ENCODE measurements around the gene PDE8B. TPM values are rescaled to one million over a fixed set of nuclear protein-coding genes. Genes with fewer than 3 reads are reported as not detected.

The PDE8B gene
- total RNA-seq, 1 donor from 2014 or later, result under 0.01 TPM

DNA sequence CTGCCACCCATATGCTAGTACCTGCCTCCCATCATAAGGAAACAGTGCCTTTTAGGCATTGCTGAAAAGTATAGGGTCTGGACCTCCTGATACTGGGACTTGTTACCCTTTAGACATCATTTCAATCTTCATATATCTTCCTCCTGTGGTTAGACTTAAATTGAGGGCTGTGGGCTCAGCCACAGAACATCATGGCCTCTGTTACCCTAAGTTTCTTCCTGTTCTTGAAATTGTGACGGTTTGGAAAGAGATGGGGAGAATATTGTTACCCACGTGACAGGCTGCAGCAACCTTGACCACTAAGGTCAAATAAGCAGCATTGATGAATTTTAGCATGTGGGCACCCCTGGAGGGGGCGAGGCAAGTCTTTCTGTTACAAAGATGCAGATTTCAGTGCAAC is 87.7 kb downstream of the PDE8B start:
- DNase-seq (ENCODE audit: low read depth), result no peak
- no peak for FAIRE-seq
- no peaks in the 10 kb centered on the region for H3K27me3 ChIP-seq (ENCODE audit: control insufficient read depth, insufficient read depth, low read length)
- no peaks in the 10 kb centered on the region for H3K36me3 ChIP-seq (ENCODE audit: control insufficient read depth, insufficient read depth, low read length)
- no peak overlapping the region for H3K4me3 ChIP-seq (ENCODE audit: low read depth, low read length)
- TF ChIP-seq, protein P1, sequence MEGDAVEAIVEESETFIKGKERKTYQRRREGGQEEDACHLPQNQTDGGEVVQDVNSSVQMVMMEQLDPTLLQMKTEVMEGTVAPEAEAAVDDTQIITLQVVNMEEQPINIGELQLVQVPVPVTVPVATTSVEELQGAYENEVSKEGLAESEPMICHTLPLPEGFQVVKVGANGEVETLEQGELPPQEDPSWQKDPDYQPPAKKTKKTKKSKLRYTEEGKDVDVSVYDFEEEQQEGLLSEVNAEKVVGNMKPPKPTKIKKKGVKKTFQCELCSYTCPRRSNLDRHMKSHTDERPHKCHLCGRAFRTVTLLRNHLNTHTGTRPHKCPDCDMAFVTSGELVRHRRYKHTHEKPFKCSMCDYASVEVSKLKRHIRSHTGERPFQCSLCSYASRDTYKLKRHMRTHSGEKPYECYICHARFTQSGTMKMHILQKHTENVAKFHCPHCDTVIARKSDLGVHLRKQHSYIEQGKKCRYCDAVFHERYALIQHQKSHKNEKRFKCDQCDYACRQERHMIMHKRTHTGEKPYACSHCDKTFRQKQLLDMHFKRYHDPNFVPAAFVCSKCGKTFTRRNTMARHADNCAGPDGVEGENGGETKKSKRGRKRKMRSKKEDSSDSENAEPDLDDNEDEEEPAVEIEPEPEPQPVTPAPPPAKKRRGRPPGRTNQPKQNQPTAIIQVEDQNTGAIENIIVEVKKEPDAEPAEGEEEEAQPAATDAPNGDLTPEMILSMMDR (IDR thresholded peaks at IDR 0.05; ENCODE audit: insufficient read depth, low read length, severe bottlenecking), result no peak

DNA sequence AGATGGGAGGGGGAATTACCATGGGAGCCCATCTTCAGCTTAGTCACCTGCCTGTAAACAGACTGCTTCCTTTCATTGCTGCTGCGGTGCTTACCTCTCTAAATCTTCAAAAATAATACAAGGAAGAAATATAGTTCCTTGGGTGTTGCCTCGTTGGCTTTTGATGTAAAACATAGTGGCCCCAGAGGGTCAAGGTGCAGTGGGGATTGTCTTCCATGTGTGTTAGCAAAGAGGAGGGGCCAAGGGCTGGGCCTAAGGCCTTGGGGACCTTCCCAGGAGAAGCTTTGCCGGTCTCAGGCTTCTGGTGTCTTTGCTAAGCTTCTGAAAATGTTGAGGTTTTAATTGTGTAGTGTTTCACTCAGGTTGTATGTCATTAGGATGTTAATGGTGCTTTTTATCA is 90.0 kb downstream of the PDE8B start:
- no peak for FAIRE-seq
- TF ChIP-seq, protein P1 (IDR thresholded peaks at IDR 0.05; ENCODE audit: insufficient read depth, low read length, severe bottlenecking), result no peak

DNA sequence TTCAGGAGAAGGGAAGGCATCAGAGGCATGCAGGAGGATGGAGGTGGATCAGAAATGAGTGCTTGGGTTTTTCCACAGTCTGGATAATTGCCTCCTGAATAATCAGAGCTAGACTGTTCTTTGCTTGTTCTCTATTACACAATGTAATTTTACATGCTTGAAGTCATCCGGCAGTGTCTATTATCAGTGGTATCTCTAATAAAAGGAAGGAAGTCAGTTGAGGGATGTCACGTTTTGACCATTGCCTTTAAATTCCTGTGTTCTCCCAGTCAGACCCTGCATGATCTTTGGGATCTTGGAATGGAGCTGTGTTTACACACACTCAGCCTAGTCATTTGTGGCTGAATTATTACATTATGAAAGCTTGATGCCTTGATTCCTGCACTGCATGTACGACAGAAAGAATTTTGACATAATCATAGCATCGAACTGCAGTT is 91.0 kb downstream of the PDE8B start:
- FAIRE-seq, result no peak
- TF ChIP-seq, protein P1 (IDR thresholded peaks at IDR 0.05; ENCODE audit: insufficient read depth, low read length, severe bottlenecking), result no peak

More for the DNA sequence above, 90.0 kb downstream of the PDE8B start:
- no peaks in the 10 kb centered on the region for H3K27me3 ChIP-seq (ENCODE audit: control insufficient read depth, insufficient read depth, low read length)
- no peak overlapping the region for H3K4me3 ChIP-seq (ENCODE audit: low read depth, low read length)
- H3K36me3 ChIP-seq (ENCODE audit: control insufficient read depth, insufficient read depth, low read length), result no peaks in the 10 kb centered on the region
- DNase-seq (ENCODE audit: low read depth), result no peak

DNA sequence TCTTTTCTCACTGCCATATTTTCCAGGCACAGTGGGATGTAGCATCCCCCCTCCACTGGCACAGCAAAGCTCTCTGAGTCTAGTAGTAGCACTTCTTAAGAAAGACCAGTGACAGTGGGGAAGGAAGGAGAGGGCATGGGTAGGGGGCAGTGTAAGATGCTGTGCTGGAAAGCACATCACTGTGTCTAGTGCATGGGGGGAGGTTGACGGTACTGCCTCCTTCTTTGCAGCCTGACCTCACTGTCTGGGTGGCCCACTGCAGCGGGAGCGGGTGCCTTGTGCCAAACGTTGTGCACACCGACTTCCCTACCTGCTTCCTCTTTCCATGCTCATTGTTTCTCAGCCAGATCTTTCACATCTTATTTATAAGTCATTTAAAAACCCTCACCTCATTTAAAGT is 91.8 kb downstream of the PDE8B start:
- Histone ChIP-seq H3K27me3 (ENCODE audit: control insufficient read depth, insufficient read depth, low read length) (no peaks in the 10 kb centered on the region), H3K36me3 (ENCODE audit: control insufficient read depth, insufficient read depth, low read length) (no peaks in the 10 kb centered on the region), H3K4me3 (ENCODE audit: low read depth, low read length) (no peak overlapping the region)
- FAIRE-seq, result no peak
- no peak for DNase-seq (ENCODE audit: low read depth)
- TF ChIP-seq, protein P1 (IDR thresholded peaks at IDR 0.05; ENCODE audit: insufficient read depth, low read length, severe bottlenecking), result no peak

More for the DNA sequence above, 91.0 kb downstream of the PDE8B start:
- Histone ChIP-seq H3K4me3 (ENCODE audit: low read depth, low read length) (no peak overlapping the region), H3K27me3 (ENCODE audit: control insufficient read depth, insufficient read depth, low read length) (no peaks in the 10 kb centered on the region), H3K36me3 (ENCODE audit: control insufficient read depth, insufficient read depth, low read length) (no peaks in the 10 kb centered on the region)
- DNase-seq (ENCODE audit: low read depth), result no peak

DNA sequence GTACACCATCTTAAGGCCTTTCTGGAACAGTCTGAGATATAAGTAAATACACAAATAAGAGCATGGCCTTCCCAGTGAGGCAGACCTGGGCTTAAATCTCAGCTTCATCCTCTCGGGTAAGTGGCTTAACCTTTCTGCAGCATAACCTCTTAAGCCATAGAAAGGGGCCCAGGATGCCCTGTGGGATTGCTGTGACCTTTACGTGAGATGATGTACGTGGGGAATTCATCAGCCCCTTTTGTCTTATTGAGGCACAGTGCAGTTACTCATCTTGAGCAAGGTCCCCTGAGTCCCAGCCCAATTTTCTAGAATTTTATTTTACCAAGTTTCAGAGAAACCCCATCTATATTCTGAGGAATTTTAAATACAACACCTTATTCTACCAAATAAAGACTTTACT is 92.2 kb downstream of the PDE8B start:
- no peak for DNase-seq (ENCODE audit: low read depth)
- Histone ChIP-seq H3K27me3 (ENCODE audit: control insufficient read depth, insufficient read depth, low read length) (no peaks in the 10 kb centered on the region), H3K4me3 (ENCODE audit: low read depth, low read length) (no peak overlapping the region), H3K36me3 (ENCODE audit: control insufficient read depth, insufficient read depth, low read length) (no peaks in the 10 kb centered on the region)
- TF ChIP-seq, protein P1 (IDR thresholded peaks at IDR 0.05; ENCODE audit: insufficient read depth, low read length, severe bottlenecking), result no peak
- FAIRE-seq, result no peak

DNA sequence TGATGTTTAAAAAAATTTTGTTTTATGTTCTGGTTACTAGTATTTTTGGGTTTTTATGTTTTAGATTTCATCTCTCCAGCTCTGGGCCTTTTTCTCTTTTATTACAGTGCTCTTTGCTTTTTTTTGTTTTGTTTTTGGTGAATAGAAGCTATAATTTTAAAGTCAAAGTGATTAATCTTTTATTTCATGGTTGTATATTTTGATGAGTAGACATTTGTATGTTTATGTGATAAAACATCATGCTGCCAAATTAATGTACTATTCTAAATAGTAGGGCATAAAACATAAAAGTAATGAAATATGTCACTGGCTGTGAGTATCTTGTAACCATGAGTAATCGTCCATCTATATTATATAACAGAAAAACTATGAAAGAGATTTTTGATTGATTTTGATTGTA is 93.9 kb downstream of the PDE8B start:
- DNase-seq (ENCODE audit: low read depth) (no peak), FAIRE-seq (no peak)
- H3K36me3 ChIP-seq (ENCODE audit: control insufficient read depth, insufficient read depth, low read length), result no peaks in the 10 kb centered on the region
- TF ChIP-seq, protein P1 (IDR thresholded peaks at IDR 0.05; ENCODE audit: insufficient read depth, low read length, severe bottlenecking), result no peak
- no peaks in the 10 kb centered on the region for H3K27me3 ChIP-seq (ENCODE audit: control insufficient read depth, insufficient read depth, low read length)
- H3K4me3 ChIP-seq (ENCODE audit: low read depth, low read length), result no peak overlapping the region
